ENCODE results near the gene TLR1.

The TLR1 gene

GRCh38 chr4:38782452-38783108, 22.0 kb downstream of the TLR1 start, which contains the start of gene TLR10:
Gene TLR10, minus strand, starts transcription at chr4:38782990. Its CDS starts 7,400 bp downstream, at chr4:38775590.
- no peak within 1 kb of the TSS for H3K9ac ChIP-seq (ENCODE audit: low read length)
- H3K36me3 ChIP-seq (replicated peaks; ENCODE audit: insufficient read depth, low read length), result no peaks in the 10 kb centered on the region
- H3K9me3 ChIP-seq (replicated peaks; ENCODE audit: insufficient read depth, low read length), result no peaks in the 10 kb centered on the region
- peak within 1 kb of the TSS; percentile 6; the same call in 1 of the 2 replicates for H3K4me2 ChIP-seq (ENCODE audit: low read depth, low read length)
- H3K27me3 ChIP-seq (replicated peaks; ENCODE audit: insufficient read depth, low read length), result no peaks in the 10 kb centered on the region
- no peak for TF ChIP-seq EZH2 (optimal IDR thresholded peaks at IDR 0.05; ENCODE audit: low read depth, low read length)
- TF ChIP-seq, protein P1, sequence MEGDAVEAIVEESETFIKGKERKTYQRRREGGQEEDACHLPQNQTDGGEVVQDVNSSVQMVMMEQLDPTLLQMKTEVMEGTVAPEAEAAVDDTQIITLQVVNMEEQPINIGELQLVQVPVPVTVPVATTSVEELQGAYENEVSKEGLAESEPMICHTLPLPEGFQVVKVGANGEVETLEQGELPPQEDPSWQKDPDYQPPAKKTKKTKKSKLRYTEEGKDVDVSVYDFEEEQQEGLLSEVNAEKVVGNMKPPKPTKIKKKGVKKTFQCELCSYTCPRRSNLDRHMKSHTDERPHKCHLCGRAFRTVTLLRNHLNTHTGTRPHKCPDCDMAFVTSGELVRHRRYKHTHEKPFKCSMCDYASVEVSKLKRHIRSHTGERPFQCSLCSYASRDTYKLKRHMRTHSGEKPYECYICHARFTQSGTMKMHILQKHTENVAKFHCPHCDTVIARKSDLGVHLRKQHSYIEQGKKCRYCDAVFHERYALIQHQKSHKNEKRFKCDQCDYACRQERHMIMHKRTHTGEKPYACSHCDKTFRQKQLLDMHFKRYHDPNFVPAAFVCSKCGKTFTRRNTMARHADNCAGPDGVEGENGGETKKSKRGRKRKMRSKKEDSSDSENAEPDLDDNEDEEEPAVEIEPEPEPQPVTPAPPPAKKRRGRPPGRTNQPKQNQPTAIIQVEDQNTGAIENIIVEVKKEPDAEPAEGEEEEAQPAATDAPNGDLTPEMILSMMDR (IDR thresholded peaks at IDR 0.05; ENCODE audit: low read length), result peak; percentile 58
- no peaks in the 10 kb centered on the region for H3K9me2 ChIP-seq (replicated peaks; ENCODE audit: insufficient read depth, low read length)
- no peaks in the 10 kb centered on the region for H3K79me2 ChIP-seq (ENCODE audit: low read length)
- H3K4me3 ChIP-seq (ENCODE audit: low read length), result no peak within 1 kb of the TSS
- H3F3A ChIP-seq (ENCODE audit: insufficient read depth, low read length), result no peaks in the 10 kb centered on the region
- H4K20me1 ChIP-seq (ENCODE audit: insufficient read depth, low read length), result no peaks in the 10 kb centered on the region
- no peak within 1 kb of the TSS for H3K27ac ChIP-seq (ENCODE audit: low read length)
- DNase-seq, result peak; percentile 71
- no peaks in the 10 kb centered on the region for H3K4me1 ChIP-seq (ENCODE audit: low read length)
- H2AFZ ChIP-seq (ENCODE audit: low read length), result no peak within 1 kb of the TSS

GRCh38 chr4:38781854-38782261, 22.7 kb downstream of the TLR1 start:
- H3K27ac ChIP-seq (ENCODE audit: low read length), result no peak overlapping the region

GRCh38 chr4:38780833-38781484, 23.6 kb downstream of the TLR1 start:
- H3K9me2 ChIP-seq (replicated peaks; ENCODE audit: insufficient read depth, low read length), result no peaks in the 10 kb centered on the region
- no peak overlapping the region for H2AFZ ChIP-seq (ENCODE audit: low read length)
- H3K9me3 ChIP-seq (replicated peaks; ENCODE audit: insufficient read depth, low read length), result no peaks in the 10 kb centered on the region
- H3K4me3 ChIP-seq (ENCODE audit: low read length), result no peak overlapping the region
- no peak for DNase-seq
- H3K79me2 ChIP-seq (ENCODE audit: low read length), result no peaks in the 10 kb centered on the region
- H3K27ac ChIP-seq (ENCODE audit: low read length), result no peak overlapping the region
- H3K36me3 ChIP-seq (replicated peaks; ENCODE audit: insufficient read depth, low read length), result no peaks in the 10 kb centered on the region
- H3K4me1 ChIP-seq (ENCODE audit: low read length), result no peaks in the 10 kb centered on the region
- H4K20me1 ChIP-seq (ENCODE audit: insufficient read depth, low read length), result no peaks in the 10 kb centered on the region
- no peak overlapping the region for H3K9ac ChIP-seq (ENCODE audit: low read length)
- H3K4me2 ChIP-seq (ENCODE audit: low read depth, low read length), result no peak overlapping the region
- no peaks in the 10 kb centered on the region for H3K27me3 ChIP-seq (replicated peaks; ENCODE audit: insufficient read depth, low read length)
- TF ChIP-seq, protein P1 (IDR thresholded peaks at IDR 0.05; ENCODE audit: low read length), result no peak
- TF ChIP-seq EZH2phosphoT487 (IDR thresholded peaks at IDR 0.05; ENCODE audit: low read length), result no peak
- no peak for TF ChIP-seq EZH2 (optimal IDR thresholded peaks at IDR 0.05; ENCODE audit: low read depth, low read length)
- H3F3A ChIP-seq (ENCODE audit: insufficient read depth, low read length), result no peaks in the 10 kb centered on the region

More at GRCh38 chr4:38781854-38782261, 22.7 kb downstream of the TLR1 start:
- Histone ChIP-seq H3K79me2 (ENCODE audit: low read length) (no peaks in the 10 kb centered on the region), H2AFZ (ENCODE audit: low read length) (no peak overlapping the region), H3K9ac (ENCODE audit: low read length) (no peak overlapping the region), H3K27me3 (replicated peaks; ENCODE audit: insufficient read depth, low read length) (no peaks in the 10 kb centered on the region), H3K9me2 (replicated peaks; ENCODE audit: insufficient read depth, low read length) (no peaks in the 10 kb centered on the region), H3K4me1 (ENCODE audit: low read length) (no peaks in the 10 kb centered on the region), H3K4me3 (ENCODE audit: low read length) (no peak overlapping the region), H3K9me3 (replicated peaks; ENCODE audit: insufficient read depth, low read length) (no peaks in the 10 kb centered on the region), H3F3A (ENCODE audit: insufficient read depth, low read length) (no peaks in the 10 kb centered on the region), H4K20me1 (ENCODE audit: insufficient read depth, low read length) (no peaks in the 10 kb centered on the region), H3K36me3 (replicated peaks; ENCODE audit: insufficient read depth, low read length) (no peaks in the 10 kb centered on the region), H3K4me2 (ENCODE audit: low read depth, low read length) (no peak overlapping the region)
- TF ChIP-seq EZH2 (optimal IDR thresholded peaks at IDR 0.05; ENCODE audit: low read depth, low read length), result no peak
- TF ChIP-seq, protein P1 (IDR thresholded peaks at IDR 0.05; ENCODE audit: low read length), result no peak
- TF ChIP-seq EZH2phosphoT487 (IDR thresholded peaks at IDR 0.05; ENCODE audit: low read length), result no peak
- no peak for DNase-seq
